Ovary (tissue), 3 donors: ENCODE data around the gene RASL12.

Source experiments
- CTCF ChIP-seq, 3 donors: fragments of 450-650 bp in 2 of 3; fragments of 200-600 bp in 1 of 3; IDR thresholded peaks; one replicate each; pipeline versions ENCODE4 v1.5.1 to v1.8.0; 2016 to 2022; ENCODE audit warnings: antibody characterized with exemption in 3 of 3, mild to moderate bottlenecking in 1 of 3
- EP300 ChIP-seq: sonication (generic); formaldehyde crosslinking; IDR thresholded peaks from one replicate; pipeline ENCODE4 v1.6.1; 2017; ENCODE audit warnings: antibody characterized with exemption
- POLR2A ChIP-seq: fragments of 450-650 bp; IDR thresholded peaks from one replicate; pipeline ENCODE4 v1.6.1; 2017; ENCODE audit warnings: antibody characterized with exemption, mild to moderate bottlenecking, moderate library complexity
- donor health status: DM: no; HTN: no; CAD: no.

DNA sequence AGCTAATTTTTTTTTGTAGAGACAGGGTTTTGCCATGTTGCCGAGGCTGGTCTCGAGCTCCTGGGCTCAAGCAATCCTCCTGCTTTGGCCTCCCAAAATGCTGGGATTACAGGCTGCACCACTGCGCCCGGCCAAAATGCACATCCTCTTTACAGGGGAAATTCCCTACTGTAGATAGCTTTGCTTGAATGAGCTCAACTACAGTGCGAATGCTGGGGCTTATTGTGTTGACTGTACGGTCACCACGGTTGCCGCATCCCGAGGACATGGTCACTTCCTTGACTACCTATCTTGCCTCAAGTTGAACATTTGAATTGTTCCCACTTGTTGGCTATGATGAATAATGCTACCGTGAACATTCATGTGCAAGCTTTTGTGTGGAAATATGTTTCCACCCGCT is 33.1 kb downstream of the RASL12 start:
- no peak for TF ChIP-seq CTCF (IDR thresholded peaks at IDR 0.05)
- TF ChIP-seq POLR2A, result no peak
- TF ChIP-seq EP300, result no peak
